GM12878 (cell line): ENCODE measurements around the gene NOS3. TPM values are rescaled to one million over a fixed set of nuclear protein-coding genes. Genes with fewer than 3 reads are reported as not detected.

ENCODE experiments used
- ATAC-seq: fragments of 200-7000 bp; cut with Tn5 transposase; 3 replicates; pipeline ENCODE4 v1.9.1; 2020; ENCODE audit warnings: mild to moderate bottlenecking, moderate library complexity
- BruUV-seq: library from RNA; stranded (reverse); fragments of 400-500 nt; replicated peaks from 2 replicates; lab custom pipeline; 2021; lab: Mats Ljungman, UMichigan
- CTCF ChIA-PET: fragments of 300-600 bp; sonication (Branson Sonifier 250); formaldehyde crosslinking; extraction: SDS; loops from one replicate; lab custom pipeline; 2021; ENCODE audit warnings: inconsistent platforms; lab: Yijun Ruan, JAX
- POLR2A ChIA-PET: fragments of 350-600 bp; formaldehyde crosslinking; extraction: SDS; loops from one replicate; lab custom pipeline; 2021; ENCODE audit warnings: inconsistent platforms; lab: Charles Lee
- RAD21 ChIA-PET: fragments of 300-600 bp; sonication (Branson Sonifier 250); formaldehyde crosslinking; loops from one replicate; lab custom pipeline; 2023; ENCODE audit warnings: antibody characterized with exemption; ENCODE audit not compliant: unreplicated experiment; lab: Charles Lee
- SMC1A ChIA-PET: fragments of 300-600 bp; sonication (Branson Sonifier 250); formaldehyde crosslinking; loops from one replicate; lab custom pipeline; 2023; ENCODE audit not compliant: unreplicated experiment, uncharacterized antibody; lab: Charles Lee
- DNase-seq: peaks from one replicate; pipeline ENCODE4 v3.0.0-alpha.2; 2011; ENCODE audit warnings: low read depth, low spot score
- FAIRE-seq: peaks from 3 replicates; lab custom pipeline; 2011; peaks lifted over from hg19 to GRCh38; lab: Jason Lieb, UNC
- H2AFZ ChIP-seq: 2 replicates; pipeline ENCODE4 v1.6.0; 2011; ENCODE audit warnings: low read depth, low read length, control low read depth; ENCODE audit not compliant: control insufficient read depth
- H3K27ac ChIP-seq: 2 replicates; pipeline ENCODE4 v1.5.1; 2011; ENCODE audit warnings: control low read depth; ENCODE audit not compliant: control insufficient read depth, insufficient read depth
- H3K27me3 ChIP-seq, 2 experiments: replicated peaks in 1 of 2; 2 replicates each; pipeline versions ENCODE4 v1.6.0 to v1.6.1; 2011; ENCODE audit warnings: low read length in 1 of 2; ENCODE audit not compliant: control insufficient read depth in 2 of 2, insufficient read depth in 2 of 2
- H3K36me3 ChIP-seq, 2 experiments: 2 replicates each; pipeline ENCODE4 v1.5.1; 2011; ENCODE audit warnings: low read length in 1 of 2; ENCODE audit not compliant: control insufficient read depth in 2 of 2, insufficient read depth in 2 of 2
- H3K4me1 ChIP-seq: 2 replicates; pipeline ENCODE4 v1.6.1; 2011; ENCODE audit warnings: mild to moderate bottlenecking, low read length, moderate library complexity, mixed read lengths; ENCODE audit not compliant: control insufficient read depth, insufficient read depth
- H3K4me2 ChIP-seq: 2 replicates; pipeline ENCODE4 v1.6.0; 2011; ENCODE audit warnings: control low read depth; ENCODE audit not compliant: control insufficient read depth, insufficient read depth
- H3K4me3 ChIP-seq: fragments of 200-600 bp; sonication (generic); 2 replicates; pipeline ENCODE4 v1.5.1; 2016
- H3K79me2 ChIP-seq: 2 replicates; pipeline ENCODE4 v1.6.0; 2011; ENCODE audit warnings: low read length; ENCODE audit not compliant: control insufficient read depth, insufficient read depth
- H3K9ac ChIP-seq: 2 replicates; pipeline ENCODE4 v1.8.0; 2011; ENCODE audit warnings: low read length, control low read depth, mixed read lengths; ENCODE audit not compliant: control insufficient read depth, insufficient read depth
- H3K9me3 ChIP-seq: replicated peaks from 3 replicates; pipeline ENCODE4 v1.5.1; 2011; ENCODE audit warnings: mild to moderate bottlenecking, low read length; ENCODE audit not compliant: control insufficient read depth, insufficient read depth
- H4K20me1 ChIP-seq: 2 replicates; pipeline ENCODE4 v1.6.0; 2011; ENCODE audit not compliant: control insufficient read depth, insufficient read depth
- BHLHE40 ChIP-seq, 2 experiments: fragments of 450-650 bp in 1 of 2; IDR thresholded peaks; 2 replicates each; pipeline ENCODE4 v1.6.1; 2011 to 2017; ENCODE audit warnings: low read depth in 2 of 2, borderline replicate concordance in 1 of 2, improper control_type of control experiment in 1 of 2, low read length in 1 of 2, mild to moderate bottlenecking in 1 of 2
- CBX3 ChIP-seq: fragments of 200-600 bp; sonication (generic); IDR thresholded peaks from 2 replicates; pipeline ENCODE4 v1.6.1; 2016; ENCODE audit warnings: low read depth, borderline replicate concordance
- CBX5 ChIP-seq: sonication (generic); IDR thresholded peaks from 2 replicates; pipeline ENCODE4 v1.6.1; 2016; ENCODE audit warnings: low read depth, moderate library complexity, mild to moderate bottlenecking, inconsistent platforms
- EED ChIP-seq: sonication (generic); IDR thresholded peaks from 2 replicates; pipeline ENCODE4 v1.6.1; 2016; ENCODE audit warnings: antibody characterized with exemption, low read depth
- FOXK2 ChIP-seq: fragments of 450-650 bp; IDR thresholded peaks from 2 replicates; pipeline ENCODE4 v1.6.1; 2017; ENCODE audit warnings: mild to moderate bottlenecking, moderate library complexity
- HDAC2 ChIP-seq: fragments of 200-600 bp; sonication (generic); IDR thresholded peaks from 2 replicates; pipeline ENCODE4 v1.6.1; 2017
- IKZF1 ChIP-seq: fragments of 450-650 bp; conservative IDR thresholded peaks from 2 replicates; pipeline ENCODE4 v1.6.1; 2017; ENCODE audit warnings: antibody characterized with exemption, mild to moderate bottlenecking
- NBN ChIP-seq: fragments of 450-650 bp; IDR thresholded peaks from 2 replicates; pipeline ENCODE4 v1.6.1; 2016
- NFIC ChIP-seq: IDR thresholded peaks from 2 replicates; pipeline ENCODE4 v1.6.1; 2012; ENCODE audit warnings: low read depth, mild to moderate bottlenecking, inconsistent platforms, low read length, moderate library complexity
- RAD21 ChIP-seq: IDR thresholded peaks from 2 replicates; pipeline ENCODE4 v1.6.1; 2011; ENCODE audit warnings: mild to moderate bottlenecking, low read depth, low read length, moderate library complexity; ENCODE audit not compliant: insufficient read depth
- ZNF274 ChIP-seq: IDR thresholded peaks from one replicate; pipeline ENCODE4 v1.8.0; 2011; ENCODE audit not compliant: insufficient read length, insufficient read depth
- WGBS: methylation state at CpG from one replicate; pipeline ENCODE4 v1.1.6; 2016; ENCODE audit warnings: low lambda C conversion rate; ENCODE audit not compliant: insufficient replicate concordance, insufficient coverage; ENCODE audit errors: missing lambda C conversion rate; 5-methylcytosine and 5-hydroxymethylcytosine counted together
- in situ Hi-C: fragments of 300-500 bp; cut with MboI; formaldehyde crosslinking; loops from 9 replicates; pipeline ENCODE4 v1.14.3; 2018; ENCODE audit warnings: mixed read lengths
- intact Hi-C: fragments of 100-400 bp; cut with micrococcal nuclease; formaldehyde crosslinking; loops from one replicate; pipeline ENCODE4 v1.14.2; 2022; ENCODE audit not compliant: unreplicated experiment
- polyA plus RNA-seq, 11 experiments: library from polyadenylated mRNA; depleted of rRNA in 4 of 11; unstranded in 6 of 11; stranded (reverse) in 5 of 11; fragments of >200 nt; fragmentation: Nextera tagmentation in 4 of 11; fragmentation: Illumina TruSeq in 1 of 11; extraction: Ambion mirVana in 4 of 11; extraction: Trizol in 1 of 11; gene quantifications; 1 replicate in 1 of 11; 2 replicates in 10 of 11; pipeline versions ENCODE4 v1.2.1 to v1.2.3, GENCODE V29; 2011 to 2016; ENCODE audit warnings: inconsistent platforms in 2 of 11, missing spikeins in 2 of 11, low read depth in 1 of 11
- total RNA-seq, 4 experiments: library from RNA; depleted of rRNA in 3 of 4; stranded (reverse); fragments of >200 nt in 3 of 4; fragmentation: Illumina TruSeq in 1 of 4; extraction: Trizol in 1 of 4; gene quantifications; 2 replicates each; pipeline versions ENCODE4 v1.2.1 to v1.2.3, GENCODE V29; 2013 to 2021
- TF ChIP-seq, protein P1 (sequence below): IDR thresholded peaks from 2 replicates; pipeline ENCODE4 v1.6.1; 2011; ENCODE audit warnings: low read depth, low read length, improper control_type of control experiment, borderline replicate concordance

NOS3 gene
- total and polyA plus RNA-seq, 10 of the 15 experiments (the other 5 are each of a cell fraction or from before 2014, with no cell fraction given), result 0.06 to 0.92 (median 0.30) TPM; not detected in 3

DNA sequence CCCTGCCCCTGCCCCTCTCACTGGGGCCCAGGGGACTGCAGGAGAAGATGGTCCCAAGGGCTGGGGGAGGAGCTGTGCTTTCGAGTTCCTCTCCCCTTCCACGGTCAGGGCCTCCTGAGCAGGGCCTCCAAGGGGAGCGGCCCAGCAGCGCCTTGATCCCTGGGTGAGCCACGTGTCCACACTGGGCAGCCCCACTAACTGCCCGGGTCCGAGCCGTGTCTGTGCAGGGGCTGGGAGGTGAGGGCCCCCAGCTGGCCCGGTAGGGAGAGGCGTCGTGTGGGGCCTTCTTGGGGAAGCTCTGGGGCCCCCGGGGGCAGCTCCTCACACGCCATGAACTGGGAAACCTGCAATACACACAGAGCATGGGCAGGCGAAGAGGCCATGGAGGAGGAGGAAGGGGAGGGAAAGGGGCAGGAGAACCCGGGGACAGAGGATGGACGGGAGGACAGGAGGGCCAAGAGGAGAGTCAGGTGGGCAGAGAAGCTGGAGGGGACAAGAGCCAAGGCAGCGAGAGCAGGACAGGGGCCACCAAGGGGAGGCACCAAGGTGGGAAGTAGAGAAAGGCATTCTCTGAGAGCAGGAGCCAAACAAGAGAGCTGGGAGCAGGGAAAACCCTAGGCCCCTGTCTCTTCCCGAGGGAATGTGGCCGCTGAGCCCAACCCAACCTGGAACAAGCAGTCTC is 45.5 kb upstream of the NOS3 start (continued):
- TF ChIP-seq ZNF274, result no peak
- TF ChIP-seq, all 136 proteins: peak for 0

- Histone ChIP-seq H3K4me3 (no peak overlapping the region), H3K9ac (no peak overlapping the region), H3K9me3 (no peaks in the 10 kb centered on the region), H3K4me2 (no peak overlapping the region), H3K27ac (no peak overlapping the region), H4K20me1 (no peaks in the 10 kb centered on the region), H3K79me2 (no peaks in the 10 kb centered on the region), H2AFZ (no peak overlapping the region), H3K4me1 (no peaks in the 10 kb centered on the region), H3K27me3 (peaks cover 0 to 2% of the 10 kb centered on the region in 2 experiments; a peak in 2 of 4 replicates), H3K36me3 (no peaks in the 10 kb centered on the region)
- DNase-seq (no peak), FAIRE-seq (no peak), ATAC-seq (no peak)
- ChIA-PET RAD21 (no interaction called here), SMC1A (no interaction called here), CTCF (interaction anchor here (1.0 kb wide), 1 partner anchor 17 kb away, joined by 3 read pairs; no protein-coding TSS in a partner anchor), POLR2A (no interaction called here)
- intact Hi-C loops, result no loop called here
- WGBS, result 41% methylated on average over 17 of the region's 17 CpGs
- BruUV-seq, result no TSS peak
- in situ Hi-C loops, result no loop called here
- no peak for TF ChIP-seq HDAC2
- no peak for TF ChIP-seq IKZF1
- no peak for TF ChIP-seq NFIC
- no peak for TF ChIP-seq NBN
- no peak for TF ChIP-seq CBX3
- TF ChIP-seq, protein P1, sequence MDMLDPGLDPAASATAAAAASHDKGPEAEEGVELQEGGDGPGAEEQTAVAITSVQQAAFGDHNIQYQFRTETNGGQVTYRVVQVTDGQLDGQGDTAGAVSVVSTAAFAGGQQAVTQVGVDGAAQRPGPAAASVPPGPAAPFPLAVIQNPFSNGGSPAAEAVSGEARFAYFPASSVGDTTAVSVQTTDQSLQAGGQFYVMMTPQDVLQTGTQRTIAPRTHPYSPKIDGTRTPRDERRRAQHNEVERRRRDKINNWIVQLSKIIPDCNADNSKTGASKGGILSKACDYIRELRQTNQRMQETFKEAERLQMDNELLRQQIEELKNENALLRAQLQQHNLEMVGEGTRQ, result no peak
- no peak for TF ChIP-seq CBX5
- TF ChIP-seq BHLHE40 (IDR thresholded peaks at IDR 0.05; ENCODE audit: borderline replicate concordance in 1 of 2, low read depth in 2 of 2, low read length in 1 of 2), result no peak
- TF ChIP-seq EED, result no peak
- no peak for TF ChIP-seq FOXK2
- TF ChIP-seq RAD21, result no peak
These were observed 44.9 kb upstream of the NOS3 start for GRCh38 chr7:150945853-150946420.
